Calu3 (cell line): ENCODE measurements around the gene MMD2. TPM values are rescaled to one million over a fixed set of nuclear protein-coding genes. Genes with fewer than 3 reads are reported as not detected.

Experiments
- BruUV-seq: library from RNA; stranded (reverse); fragments of 400-500 nt; replicated peaks from 2 replicates; lab custom pipeline; 2021; lab: Mats Ljungman, UMichigan
- CTCF ChIA-PET: fragments of 300-600 bp; sonication (Branson Sonifier 250); formaldehyde crosslinking; loops from one replicate; lab custom pipeline; 2022; ENCODE audit warnings: antibody characterized with exemption; lab: Charles Lee
- DNase-seq: peaks from one replicate; pipeline ENCODE4 v3.0.0; 2022
- H3K27ac Mint-ChIP-seq: one replicate; pipeline ENCODE4 v1.8.0; 2022; ENCODE audit warnings: mixed read lengths; ENCODE audit not compliant: unreplicated experiment
- H3K27me3 Mint-ChIP-seq: one replicate; pipeline ENCODE4 v1.8.0; 2022; ENCODE audit warnings: mixed read lengths; ENCODE audit not compliant: unreplicated experiment
- H3K36me3 Mint-ChIP-seq: one replicate; pipeline ENCODE4 v1.8.0; 2022; ENCODE audit warnings: mild to moderate bottlenecking, moderate library complexity, mixed read lengths; ENCODE audit not compliant: insufficient read depth, unreplicated experiment
- H3K4me1 Mint-ChIP-seq: one replicate; pipeline ENCODE4 v1.8.0; 2022; ENCODE audit warnings: mild to moderate bottlenecking, low read depth, mixed read lengths; ENCODE audit not compliant: unreplicated experiment
- H3K4me3 Mint-ChIP-seq: one replicate; pipeline ENCODE4 v1.8.0; 2022; ENCODE audit warnings: mild to moderate bottlenecking, low read depth, moderate library complexity, mixed read lengths; ENCODE audit not compliant: unreplicated experiment
- H3K9me3 Mint-ChIP-seq: one replicate; pipeline ENCODE4 v1.8.0; 2022; ENCODE audit warnings: low read depth, mixed read lengths; ENCODE audit not compliant: unreplicated experiment
- intact Hi-C: fragments of 100-400 bp; cut with micrococcal nuclease; formaldehyde crosslinking; loops from one replicate; pipeline ENCODE4 v1.10.0; 2022; ENCODE audit not compliant: unreplicated experiment
- total RNA-seq: library from RNA; stranded (reverse); gene quantifications from 2 replicates; pipeline ENCODE4 v1.2.3, GENCODE V29; 2022
- TF ChIP-seq, protein P1 (sequence below): fragments of 200-600 bp; IDR thresholded peaks from one replicate; pipeline ENCODE4 v1.8.0; 2022; ENCODE audit warnings: antibody characterized with exemption; ENCODE audit not compliant: unreplicated experiment

MMD2 gene
- total RNA-seq, 1 experiment from 2014 or later = not detected

DNA sequence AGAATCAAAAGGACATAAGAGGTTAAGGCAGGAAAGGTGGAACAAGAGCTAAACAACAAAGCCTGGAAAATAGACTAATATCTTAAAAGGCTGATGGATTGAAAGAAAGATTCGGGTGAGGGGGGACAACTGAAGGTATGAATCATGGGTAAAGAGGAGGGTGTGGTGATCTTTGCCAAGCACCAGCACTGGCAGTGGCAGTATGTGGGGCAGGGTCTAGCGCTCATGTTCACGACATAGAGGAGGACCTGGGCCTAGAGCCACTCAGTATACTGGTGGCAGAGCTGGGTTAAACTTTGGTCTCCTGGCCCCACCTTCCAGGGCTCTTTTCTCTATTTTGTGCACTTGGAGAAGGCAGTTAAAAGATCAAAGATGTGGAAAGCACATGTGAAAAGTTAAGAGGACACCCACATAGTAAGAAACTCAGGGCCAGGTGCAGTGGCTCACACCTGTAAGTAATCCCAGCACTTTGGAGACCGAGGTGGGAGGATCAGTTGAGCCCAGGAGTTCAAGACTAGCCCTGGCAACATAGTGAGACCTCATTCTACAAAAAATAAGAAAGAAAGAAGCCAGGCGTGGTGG, 40.5 kb upstream of the MMD2 start:
- H3K9me3 Mint-ChIP-seq = no peaks in the 10 kb centered on the region
- intact Hi-C loops = no loop called here
- CTCF ChIA-PET = interaction anchor here (0.6 kb wide), 1 partner anchor 271 kb away, joined by 6 read pairs; no protein-coding TSS in a partner anchor
- no peak overlapping the region for H3K4me3 Mint-ChIP-seq
- H3K27ac Mint-ChIP-seq = no peak overlapping the region
- peaks cover 40% of the 10 kb centered on the region for H3K36me3 Mint-ChIP-seq
- no peaks in the 10 kb centered on the region for H3K4me1 Mint-ChIP-seq
- DNase-seq = no peak
- no TSS peak for BruUV-seq
- H3K27me3 Mint-ChIP-seq = no peaks in the 10 kb centered on the region
- TF ChIP-seq, protein P1, sequence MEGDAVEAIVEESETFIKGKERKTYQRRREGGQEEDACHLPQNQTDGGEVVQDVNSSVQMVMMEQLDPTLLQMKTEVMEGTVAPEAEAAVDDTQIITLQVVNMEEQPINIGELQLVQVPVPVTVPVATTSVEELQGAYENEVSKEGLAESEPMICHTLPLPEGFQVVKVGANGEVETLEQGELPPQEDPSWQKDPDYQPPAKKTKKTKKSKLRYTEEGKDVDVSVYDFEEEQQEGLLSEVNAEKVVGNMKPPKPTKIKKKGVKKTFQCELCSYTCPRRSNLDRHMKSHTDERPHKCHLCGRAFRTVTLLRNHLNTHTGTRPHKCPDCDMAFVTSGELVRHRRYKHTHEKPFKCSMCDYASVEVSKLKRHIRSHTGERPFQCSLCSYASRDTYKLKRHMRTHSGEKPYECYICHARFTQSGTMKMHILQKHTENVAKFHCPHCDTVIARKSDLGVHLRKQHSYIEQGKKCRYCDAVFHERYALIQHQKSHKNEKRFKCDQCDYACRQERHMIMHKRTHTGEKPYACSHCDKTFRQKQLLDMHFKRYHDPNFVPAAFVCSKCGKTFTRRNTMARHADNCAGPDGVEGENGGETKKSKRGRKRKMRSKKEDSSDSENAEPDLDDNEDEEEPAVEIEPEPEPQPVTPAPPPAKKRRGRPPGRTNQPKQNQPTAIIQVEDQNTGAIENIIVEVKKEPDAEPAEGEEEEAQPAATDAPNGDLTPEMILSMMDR = no peak

DNA sequence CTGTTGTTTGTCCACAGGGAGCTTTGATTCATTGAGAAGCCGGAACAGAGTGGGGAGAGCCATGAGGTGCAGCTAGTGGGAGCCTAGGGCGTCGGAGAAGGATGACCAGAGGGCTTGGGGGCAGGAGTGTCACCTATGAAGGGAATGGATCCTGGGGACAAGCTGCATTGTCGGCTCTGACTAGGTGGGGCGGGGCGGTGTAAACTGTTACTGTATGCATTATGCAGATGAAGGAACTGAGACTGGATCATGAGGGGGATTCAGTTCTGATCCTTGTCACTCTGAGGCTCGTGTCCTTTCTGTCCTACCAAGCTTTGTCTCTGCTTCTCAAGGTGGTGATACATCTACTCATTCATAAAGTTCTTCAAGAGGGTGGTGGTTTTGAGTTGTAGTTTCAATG, 39.9 kb upstream of the MMD2 start:
- DNase-seq = no peak
- no TSS peak for BruUV-seq
- no peak overlapping the region for H3K27ac Mint-ChIP-seq
- CTCF ChIA-PET = interaction anchor here (0.6 kb wide), 1 partner anchor 169 kb away, joined by 3 read pairs; no protein-coding TSS in a partner anchor
- TF ChIP-seq, protein P1 = no peak
- no peaks in the 10 kb centered on the region for H3K9me3 Mint-ChIP-seq
- no peaks in the 10 kb centered on the region for H3K4me1 Mint-ChIP-seq
- peaks cover 40% of the 10 kb centered on the region for H3K36me3 Mint-ChIP-seq
- H3K4me3 Mint-ChIP-seq = no peak overlapping the region
- intact Hi-C loops = no loop called here
- H3K27me3 Mint-ChIP-seq = no peaks in the 10 kb centered on the region

DNA sequence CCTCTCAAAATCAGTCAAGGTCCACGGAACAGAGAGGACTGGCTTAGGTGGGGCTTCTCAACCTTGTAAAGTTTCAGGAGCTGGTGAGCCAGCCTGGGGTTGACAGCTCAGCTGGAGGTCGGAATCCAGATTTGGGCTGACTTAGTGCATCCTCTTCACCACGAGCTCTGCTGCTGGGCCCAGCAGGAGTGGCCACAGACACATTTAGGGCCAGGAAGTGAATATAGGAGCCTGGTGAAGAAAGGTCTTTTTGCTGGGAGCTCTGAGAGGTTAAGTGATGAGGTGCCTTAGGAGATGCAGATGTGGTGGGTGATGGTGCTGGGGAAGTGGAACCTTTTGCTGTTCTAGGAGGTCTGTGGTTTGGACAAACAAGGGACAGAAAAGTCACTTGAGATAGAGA, 39.3 kb upstream of the MMD2 start:
- Mint-ChIP-seq H3K9me3 (no peaks in the 10 kb centered on the region), H3K4me3 (no peak overlapping the region), H3K27ac (no peak overlapping the region), H3K27me3 (no peaks in the 10 kb centered on the region), H3K4me1 (no peaks in the 10 kb centered on the region), H3K36me3 (peaks cover 40% of the 10 kb centered on the region)
- intact Hi-C loops = no loop called here
- CTCF ChIA-PET = no interaction called here
- DNase-seq = no peak
- TF ChIP-seq, protein P1 = no peak
- BruUV-seq = no TSS peak

DNA sequence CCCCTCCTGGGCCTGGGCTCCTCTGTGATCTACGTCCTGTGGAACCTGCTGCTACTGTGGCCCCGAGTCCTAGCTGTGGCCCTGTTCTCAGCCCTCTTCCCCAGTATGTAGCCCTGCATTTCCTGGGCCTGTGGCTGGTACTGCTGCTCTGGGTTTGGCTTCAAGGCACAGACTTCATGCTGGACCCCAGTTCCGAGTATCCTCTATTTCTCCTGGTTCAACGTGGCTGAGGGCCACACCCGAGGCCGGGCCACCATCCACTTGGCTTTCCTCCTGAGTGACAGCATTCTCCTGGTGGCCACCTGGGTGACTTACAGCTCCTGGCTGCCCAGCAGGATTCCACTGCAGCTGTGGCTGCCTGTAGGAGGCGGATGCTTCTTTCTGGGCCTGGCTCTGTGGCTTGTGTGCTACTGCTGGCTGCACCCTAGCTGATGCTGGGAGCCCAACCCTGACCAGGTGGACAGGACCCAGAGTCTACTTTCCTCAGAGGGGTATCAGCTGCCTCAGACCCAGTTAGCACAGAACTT, 37.8 kb upstream of the MMD2 start:
- Mint-ChIP-seq H3K27ac (no peak overlapping the region), H3K4me3 (no peak overlapping the region), H3K36me3 (peaks cover 39% of the 10 kb centered on the region), H3K4me1 (no peaks in the 10 kb centered on the region), H3K27me3 (no peaks in the 10 kb centered on the region), H3K9me3 (no peaks in the 10 kb centered on the region)
- no TSS peak for BruUV-seq
- intact Hi-C loops = no loop called here
- CTCF ChIA-PET = no interaction called here
- no peak for DNase-seq
- TF ChIP-seq, protein P1 = no peak
